ENCODE data around the gene UGT1A1.
"Not testable (repeated sequence)": the region's sequence is repeated elsewhere in the genome, so short reads cannot be mapped to it uniquely, and the experiment has no call there.

The UGT1A1 gene

DNA sequence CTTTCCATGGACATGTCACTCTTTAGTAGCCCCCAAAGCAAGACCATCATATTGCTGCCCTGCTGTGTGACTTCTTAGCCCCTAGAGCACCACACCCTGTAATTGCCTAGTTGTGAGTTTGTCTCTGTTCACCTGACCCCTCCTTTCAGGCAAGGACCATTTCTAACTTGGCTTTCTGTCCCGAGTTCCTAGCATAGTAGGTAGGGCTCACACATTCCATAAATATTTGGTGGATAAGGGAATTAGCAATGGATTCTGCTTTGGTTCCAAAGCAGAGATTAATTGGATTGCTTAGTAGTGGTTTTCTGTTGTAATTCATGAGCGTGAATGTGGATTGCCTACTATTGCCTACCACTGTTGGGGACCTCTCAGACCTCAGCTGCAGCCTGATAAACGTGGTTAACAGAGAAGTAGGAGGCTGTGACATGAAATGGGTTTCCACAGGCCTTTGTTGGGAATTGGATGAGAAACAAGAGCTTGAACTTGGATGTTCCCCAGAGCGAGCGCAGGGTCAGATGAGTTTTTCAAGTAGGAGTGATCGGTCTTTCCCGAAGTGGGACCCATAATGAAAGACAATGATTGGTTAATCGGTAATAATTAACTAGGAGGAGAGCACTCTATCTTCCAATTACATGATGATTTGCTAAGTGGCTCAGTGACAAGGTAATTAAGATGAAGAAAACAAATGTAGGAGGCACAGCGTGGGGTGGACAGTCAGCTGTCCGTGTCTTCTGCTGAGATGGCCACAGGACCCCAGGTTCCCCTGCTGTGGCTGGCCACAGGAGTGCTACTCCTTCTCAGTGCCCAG is 13.4 kb upstream of the UGT1A1 start:
- no peak overlapping the region for H3K4me3 ChIP-seq (replicated peaks; ENCODE audit: insufficient read depth, low read length)
- no peak for DNase-seq (ENCODE audit: low read depth in 1 of 2, low spot score in 1 of 2)
- no peak for TF ChIP-seq SPI1 (IDR thresholded peaks at IDR 0.05; ENCODE audit: borderline replicate concordance, low read depth)
- H3K27me3 ChIP-seq (ENCODE audit: insufficient read depth, poor library complexity, severe bottlenecking), result no peaks in the 10 kb centered on the region
- no peak overlapping the region for H3K27ac ChIP-seq (replicated peaks)

DNA sequence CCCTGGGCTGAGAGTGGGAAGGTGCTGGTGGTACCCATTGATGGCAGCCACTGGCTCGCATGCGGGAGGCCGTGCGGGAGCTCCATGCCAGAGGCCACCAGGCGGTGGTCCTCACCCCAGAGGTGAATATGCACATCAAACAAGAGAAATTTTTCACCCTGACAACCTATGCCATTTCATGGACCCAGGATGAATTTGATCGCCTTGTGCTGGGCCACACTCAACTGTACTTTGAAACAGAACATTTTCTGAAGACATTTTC is 12.9 kb upstream of the UGT1A1 start:
- no peak overlapping the region for H3K27ac ChIP-seq (replicated peaks)
- no peaks in the 10 kb centered on the region for H3K27me3 ChIP-seq (ENCODE audit: insufficient read depth, poor library complexity, severe bottlenecking)
- DNase-seq (ENCODE audit: low read depth in 1 of 2, low spot score in 1 of 2), result no peak
- TF ChIP-seq, protein P1, sequence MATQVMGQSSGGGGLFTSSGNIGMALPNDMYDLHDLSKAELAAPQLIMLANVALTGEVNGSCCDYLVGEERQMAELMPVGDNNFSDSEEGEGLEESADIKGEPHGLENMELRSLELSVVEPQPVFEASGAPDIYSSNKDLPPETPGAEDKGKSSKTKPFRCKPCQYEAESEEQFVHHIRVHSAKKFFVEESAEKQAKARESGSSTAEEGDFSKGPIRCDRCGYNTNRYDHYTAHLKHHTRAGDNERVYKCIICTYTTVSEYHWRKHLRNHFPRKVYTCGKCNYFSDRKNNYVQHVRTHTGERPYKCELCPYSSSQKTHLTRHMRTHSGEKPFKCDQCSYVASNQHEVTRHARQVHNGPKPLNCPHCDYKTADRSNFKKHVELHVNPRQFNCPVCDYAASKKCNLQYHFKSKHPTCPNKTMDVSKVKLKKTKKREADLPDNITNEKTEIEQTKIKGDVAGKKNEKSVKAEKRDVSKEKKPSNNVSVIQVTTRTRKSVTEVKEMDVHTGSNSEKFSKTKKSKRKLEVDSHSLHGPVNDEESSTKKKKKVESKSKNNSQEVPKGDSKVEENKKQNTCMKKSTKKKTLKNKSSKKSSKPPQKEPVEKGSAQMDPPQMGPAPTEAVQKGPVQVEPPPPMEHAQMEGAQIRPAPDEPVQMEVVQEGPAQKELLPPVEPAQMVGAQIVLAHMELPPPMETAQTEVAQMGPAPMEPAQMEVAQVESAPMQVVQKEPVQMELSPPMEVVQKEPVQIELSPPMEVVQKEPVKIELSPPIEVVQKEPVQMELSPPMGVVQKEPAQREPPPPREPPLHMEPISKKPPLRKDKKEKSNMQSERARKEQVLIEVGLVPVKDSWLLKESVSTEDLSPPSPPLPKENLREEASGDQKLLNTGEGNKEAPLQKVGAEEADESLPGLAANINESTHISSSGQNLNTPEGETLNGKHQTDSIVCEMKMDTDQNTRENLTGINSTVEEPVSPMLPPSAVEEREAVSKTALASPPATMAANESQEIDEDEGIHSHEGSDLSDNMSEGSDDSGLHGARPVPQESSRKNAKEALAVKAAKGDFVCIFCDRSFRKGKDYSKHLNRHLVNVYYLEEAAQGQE (IDR thresholded peaks at IDR 0.05; ENCODE audit: insufficient replicate concordance, low read depth), result no peak
- TF ChIP-seq POLR2AphosphoS5 (IDR thresholded peaks at IDR 0.05; ENCODE audit: low read depth) (no peak), SPI1 (IDR thresholded peaks at IDR 0.05; ENCODE audit: borderline replicate concordance, low read depth) (no peak), GABPA (IDR thresholded peaks at IDR 0.05; ENCODE audit: low read depth) (no peak)
- TF ChIP-seq, protein P2, sequence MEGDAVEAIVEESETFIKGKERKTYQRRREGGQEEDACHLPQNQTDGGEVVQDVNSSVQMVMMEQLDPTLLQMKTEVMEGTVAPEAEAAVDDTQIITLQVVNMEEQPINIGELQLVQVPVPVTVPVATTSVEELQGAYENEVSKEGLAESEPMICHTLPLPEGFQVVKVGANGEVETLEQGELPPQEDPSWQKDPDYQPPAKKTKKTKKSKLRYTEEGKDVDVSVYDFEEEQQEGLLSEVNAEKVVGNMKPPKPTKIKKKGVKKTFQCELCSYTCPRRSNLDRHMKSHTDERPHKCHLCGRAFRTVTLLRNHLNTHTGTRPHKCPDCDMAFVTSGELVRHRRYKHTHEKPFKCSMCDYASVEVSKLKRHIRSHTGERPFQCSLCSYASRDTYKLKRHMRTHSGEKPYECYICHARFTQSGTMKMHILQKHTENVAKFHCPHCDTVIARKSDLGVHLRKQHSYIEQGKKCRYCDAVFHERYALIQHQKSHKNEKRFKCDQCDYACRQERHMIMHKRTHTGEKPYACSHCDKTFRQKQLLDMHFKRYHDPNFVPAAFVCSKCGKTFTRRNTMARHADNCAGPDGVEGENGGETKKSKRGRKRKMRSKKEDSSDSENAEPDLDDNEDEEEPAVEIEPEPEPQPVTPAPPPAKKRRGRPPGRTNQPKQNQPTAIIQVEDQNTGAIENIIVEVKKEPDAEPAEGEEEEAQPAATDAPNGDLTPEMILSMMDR (IDR thresholded peaks at IDR 0.05; ENCODE audit: insufficient read depth, low read length), result no peak
- no peak overlapping the region for H3K4me3 ChIP-seq (replicated peaks; ENCODE audit: insufficient read depth, low read length)

DNA sequence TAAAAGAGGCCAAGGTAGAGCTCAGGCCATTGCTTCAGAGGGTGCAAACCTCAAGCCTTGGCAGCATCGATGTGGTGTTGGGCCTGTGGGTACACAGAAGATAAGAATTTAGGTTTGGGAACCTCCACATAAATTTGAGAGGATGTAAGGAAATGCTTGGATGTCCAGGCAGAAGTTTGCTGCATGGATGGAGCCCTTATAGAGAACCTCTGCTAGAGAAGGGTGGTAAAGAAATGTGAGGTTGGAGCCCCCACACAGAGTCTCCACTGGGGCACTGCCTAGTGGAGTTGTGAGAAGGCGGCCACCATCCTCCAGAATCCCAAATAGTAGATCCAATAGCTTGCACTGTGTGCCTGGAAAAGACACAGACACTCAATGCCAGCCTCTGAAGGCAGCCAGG is 9.4 kb upstream of the UGT1A1 start:
- not testable (repeated sequence) for DNase-seq (ENCODE audit: low read depth in 1 of 2, low spot score in 1 of 2); H3K27me3 ChIP-seq (ENCODE audit: insufficient read depth, poor library complexity, severe bottlenecking); H3K4me3 ChIP-seq (replicated peaks; ENCODE audit: insufficient read depth, low read length); H3K27ac ChIP-seq (replicated peaks)

DNA sequence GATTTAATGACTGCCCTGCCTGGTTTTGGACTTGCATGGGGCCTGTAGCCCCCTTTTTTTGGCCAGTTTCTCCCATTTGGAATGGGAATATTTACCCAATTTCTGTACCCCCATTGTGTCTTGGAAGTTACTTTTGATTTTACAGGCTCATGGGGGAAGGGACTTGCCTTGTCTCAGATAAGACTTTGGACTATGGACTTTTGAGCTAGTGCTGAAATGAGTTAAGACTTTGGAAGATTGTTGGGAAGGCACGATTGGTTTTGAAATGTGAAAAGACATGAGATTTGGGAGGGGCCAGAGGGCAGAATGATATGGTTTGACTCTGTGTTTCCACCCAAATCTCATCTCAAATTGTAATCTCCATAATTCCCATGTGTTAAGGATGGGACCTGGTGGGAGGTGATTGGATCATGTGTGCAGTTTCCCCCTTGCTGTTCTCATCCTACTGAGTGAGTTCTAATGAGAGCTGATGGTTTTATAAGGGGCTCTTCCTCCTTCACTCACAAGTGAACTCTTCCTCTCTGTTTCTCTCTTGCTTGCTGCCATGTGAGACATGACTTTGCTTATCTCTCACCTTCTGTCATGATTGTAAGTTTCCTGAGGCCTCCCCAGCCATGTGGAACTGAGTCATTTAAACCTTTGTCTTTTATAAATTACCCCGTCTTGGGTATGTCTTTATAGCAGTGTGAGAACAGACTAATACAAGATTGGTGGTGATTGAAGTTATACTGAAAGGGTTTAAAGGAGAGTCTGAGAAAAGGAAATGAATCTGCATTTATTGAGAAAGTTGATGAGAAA is 8.7 kb upstream of the UGT1A1 start:
- not testable (repeated sequence) for DNase-seq (ENCODE audit: low read depth in 1 of 2, low spot score in 1 of 2); H3K4me3 ChIP-seq (replicated peaks; ENCODE audit: insufficient read depth, low read length); H3K27me3 ChIP-seq (ENCODE audit: insufficient read depth, poor library complexity, severe bottlenecking); H3K27ac ChIP-seq (replicated peaks)

DNA sequence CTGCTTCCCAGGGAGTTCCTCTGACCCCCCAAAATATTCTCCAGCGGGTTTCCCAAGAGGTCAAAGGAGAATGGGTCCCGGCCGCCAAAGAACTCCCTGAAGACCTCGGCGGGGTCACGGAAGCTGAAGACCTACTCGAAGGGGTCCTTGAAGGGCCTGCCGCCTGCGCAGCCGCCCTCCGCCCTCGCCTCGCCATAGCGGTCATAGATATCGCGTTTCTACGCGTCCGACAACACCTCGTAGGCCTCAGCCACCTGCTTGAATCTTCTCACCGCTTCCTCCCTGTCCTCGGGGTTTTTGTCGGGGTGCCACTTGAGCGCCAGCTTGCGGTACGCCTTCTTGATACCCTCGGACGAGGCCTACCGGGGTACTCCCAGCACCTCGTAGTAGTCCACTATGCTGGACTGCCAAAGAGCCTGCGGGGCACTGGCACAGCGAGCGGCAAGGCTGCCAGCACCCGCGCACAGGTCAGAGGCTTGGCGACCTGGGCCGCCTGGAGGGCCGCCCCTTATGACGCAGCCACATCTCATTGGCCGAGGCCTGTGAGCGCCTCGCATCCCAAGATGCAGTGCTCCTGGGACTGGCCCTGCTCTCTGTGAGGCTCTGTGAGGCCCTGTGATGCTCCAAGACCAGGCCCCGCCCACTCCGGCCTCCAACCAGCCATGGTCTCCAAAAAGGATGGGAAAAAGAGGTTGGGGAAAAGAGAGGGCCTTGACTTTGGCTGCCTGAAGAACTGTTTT is 5.0 kb upstream of the UGT1A1 start:
- Histone ChIP-seq H3K27me3 (ENCODE audit: insufficient read depth, poor library complexity, severe bottlenecking) (no peaks in the 10 kb centered on the region), H3K27ac (replicated peaks) (no peak overlapping the region), H3K4me3 (replicated peaks; ENCODE audit: insufficient read depth, low read length) (no peak overlapping the region)
- TF ChIP-seq, protein P1 (IDR thresholded peaks at IDR 0.05; ENCODE audit: insufficient replicate concordance, low read depth), result no peak
- TF ChIP-seq, protein P2 (IDR thresholded peaks at IDR 0.05; ENCODE audit: insufficient read depth, low read length), result no peak
- no peak for TF ChIP-seq SPI1 (IDR thresholded peaks at IDR 0.05; ENCODE audit: borderline replicate concordance, low read depth)
- DNase-seq (ENCODE audit: low read depth in 1 of 2, low spot score in 1 of 2), result no peak
